ENCODE measurements around the gene KLHL17.

DNA sequence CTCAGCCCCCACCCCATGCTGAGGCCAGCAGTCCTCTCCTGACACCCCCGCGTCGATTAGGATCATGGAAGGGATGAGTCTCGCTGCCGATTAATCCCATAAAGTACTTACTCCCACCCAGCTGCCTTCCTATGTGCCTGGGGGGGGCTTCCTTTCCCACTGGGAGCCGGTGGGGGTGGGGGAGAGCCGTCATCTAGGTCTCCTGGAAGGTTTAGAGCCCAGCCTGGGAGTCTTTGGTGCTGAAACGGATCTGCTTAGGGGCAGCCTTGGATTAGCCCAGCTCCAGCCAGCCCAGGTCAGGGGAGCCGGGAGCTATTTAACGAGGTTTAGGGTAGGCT is 26.8 kb upstream of the KLHL17 start:
- TF ChIP-seq POLR2A (IDR thresholded peaks at IDR 0.05; ENCODE audit: low read length) (no peak), GATA1 (IDR thresholded peaks at IDR 0.05; ENCODE audit: low read depth, low read length) (no peak)

Data from erythroblast (primary cell).